Endometrial microvascular endothelial cells (primary cell): Measurements from ENCODE around the gene CAB39L. TPM values are rescaled to one million over a fixed set of nuclear protein-coding genes. Genes with fewer than 3 reads are reported as not detected.
"Not testable (repeated sequence)": the region's sequence is repeated elsewhere in the genome, so short reads cannot be mapped to it uniquely, and the experiment has no call there.

Experiments used
- in situ Hi-C: cut with HindIII; loops from 2 replicates; pipeline ENCODE4 v1.10.0; 2017; ENCODE audit warnings: low sequenced_read_pairs, low pct_unique_long_range_greater_than_20kb; ENCODE audit errors: inconsistent ontology term
- total RNA-seq: library from RNA; depleted of rRNA; stranded (reverse); fragments of >200 nt; gene quantifications from one replicate; pipeline ENCODE4 v1.2.3, GENCODE V29; 2015; ENCODE audit errors: inconsistent ontology term

CAB39L gene
- total RNA-seq, 1 donor from 2014 or later = 4.0 TPM

GRCh38 chr13:49367640-49368422, 76.0 kb downstream of the CAB39L start:
- in situ Hi-C loops = no loop called here

GRCh38 chr13:49366841-49367240, 77.0 kb downstream of the CAB39L start:
- in situ Hi-C loops = no loop called here

GRCh38 chr13:49357694-49358093, 86.2 kb downstream of the CAB39L start:
- in situ Hi-C loops = no loop called here

GRCh38 chr13:49356223-49356622, 87.6 kb downstream of the CAB39L start:
- in situ Hi-C loops = no loop called here

GRCh38 chr13:49354719-49355118, 89.1 kb downstream of the CAB39L start:
- in situ Hi-C loops = no loop called here

GRCh38 chr13:49353908-49354307, 90.0 kb downstream of the CAB39L start:
- in situ Hi-C loops = no loop called here

- in situ Hi-C loops = no loop called here
Observed at GRCh38 chr13:49351871-49352270, 92.0 kb downstream of the CAB39L start.

- in situ Hi-C loops = no loop called here
Observed at GRCh38 chr13:49348751-49349150, 95.1 kb downstream of the CAB39L start.

GRCh38 chr13:49347650-49348385, 96.0 kb downstream of the CAB39L start:
- in situ Hi-C loops = no loop called here

GRCh38 chr13:49346460-49346859, 97.4 kb downstream of the CAB39L start:
- in situ Hi-C loops = no loop called here

- in situ Hi-C loops = no loop called here
Observed at GRCh38 chr13:49343731-49344130, 100.1 kb downstream of the CAB39L start.

GRCh38 chr13:49343255-49343654, 100.6 kb downstream of the CAB39L start:
- in situ Hi-C loops = no loop called here

GRCh38 chr13:49342454-49342853, 101.4 kb downstream of the CAB39L start:
- in situ Hi-C loops = no loop called here

- in situ Hi-C loops = no loop called here
Observed at GRCh38 chr13:49341941-49342340, 101.9 kb downstream of the CAB39L start.

GRCh38 chr13:49341517-49341916, 102.3 kb downstream of the CAB39L start:
- in situ Hi-C loops = no loop called here

- in situ Hi-C loops = no loop called here
Observed at GRCh38 chr13:49340161-49340560, 103.7 kb downstream of the CAB39L start.

- in situ Hi-C loops = no loop called here
Observed at GRCh38 chr13:49336655-49337054, 107.2 kb downstream of the CAB39L start.

GRCh38 chr13:49330546-49330864, 113.4 kb downstream of the CAB39L start:
- in situ Hi-C loops = no loop called here

GRCh38 chr13:49329831-49330545, 113.9 kb downstream of the CAB39L start:
- in situ Hi-C loops = no loop called here

- in situ Hi-C loops = not testable (repeated sequence)
Observed at GRCh38 chr13:49327145-49327544, 116.7 kb downstream of the CAB39L start.
